Stimulated activated CD8-positive, alpha-beta memory T cell treated with anti-CD3 and anti-CD28 coated beads, Interleukin-4, amount 100 ng/mL, for 24 hours (primary cell): Measurements from ENCODE around the gene HGFAC.

Experiments used
- DNase-seq: peaks from one replicate; pipeline ENCODE4 v3.0.0-alpha.2; 2020; ENCODE audit warnings: low read depth

Gene HGFAC

DNA sequence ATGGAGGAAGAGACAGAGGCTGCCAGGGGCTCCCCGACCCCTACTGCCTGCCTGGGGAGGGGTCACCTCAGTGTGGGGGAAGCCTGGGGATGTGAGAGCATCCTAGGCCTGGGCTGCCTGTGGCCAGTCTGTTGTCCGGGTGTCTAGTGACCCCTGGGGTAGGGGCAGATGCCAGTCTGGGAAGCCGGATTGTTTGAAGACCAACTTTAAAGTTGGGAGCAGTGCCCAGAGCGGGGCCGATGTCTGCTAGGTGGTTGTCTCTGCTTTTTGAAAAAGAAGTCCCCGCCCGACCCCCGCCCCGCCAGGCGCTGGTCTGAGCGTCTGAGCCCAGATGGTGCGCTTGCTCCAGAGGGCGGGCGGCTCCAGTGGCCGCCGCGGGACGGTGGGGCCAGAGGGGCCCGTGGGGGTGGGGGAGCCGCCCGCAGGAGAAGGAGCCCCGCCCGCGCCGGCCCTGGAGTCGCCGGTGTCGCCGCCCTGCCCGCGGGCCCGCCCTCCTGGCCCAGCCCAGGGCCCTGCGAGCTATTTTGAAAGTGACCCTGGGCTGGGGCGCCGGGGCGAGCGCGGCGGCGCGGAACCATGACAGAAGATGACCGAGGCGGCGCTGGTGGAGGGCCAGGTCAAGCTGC is 21.1 kb downstream of the HGFAC start, which contains the start of gene DOK7:
TSS of gene DOK7 (plus strand) at position 517 of the 626 bp plus-strand sequence. CDS start at position 587, 70 bp downstream.
- no peak for DNase-seq

DNA sequence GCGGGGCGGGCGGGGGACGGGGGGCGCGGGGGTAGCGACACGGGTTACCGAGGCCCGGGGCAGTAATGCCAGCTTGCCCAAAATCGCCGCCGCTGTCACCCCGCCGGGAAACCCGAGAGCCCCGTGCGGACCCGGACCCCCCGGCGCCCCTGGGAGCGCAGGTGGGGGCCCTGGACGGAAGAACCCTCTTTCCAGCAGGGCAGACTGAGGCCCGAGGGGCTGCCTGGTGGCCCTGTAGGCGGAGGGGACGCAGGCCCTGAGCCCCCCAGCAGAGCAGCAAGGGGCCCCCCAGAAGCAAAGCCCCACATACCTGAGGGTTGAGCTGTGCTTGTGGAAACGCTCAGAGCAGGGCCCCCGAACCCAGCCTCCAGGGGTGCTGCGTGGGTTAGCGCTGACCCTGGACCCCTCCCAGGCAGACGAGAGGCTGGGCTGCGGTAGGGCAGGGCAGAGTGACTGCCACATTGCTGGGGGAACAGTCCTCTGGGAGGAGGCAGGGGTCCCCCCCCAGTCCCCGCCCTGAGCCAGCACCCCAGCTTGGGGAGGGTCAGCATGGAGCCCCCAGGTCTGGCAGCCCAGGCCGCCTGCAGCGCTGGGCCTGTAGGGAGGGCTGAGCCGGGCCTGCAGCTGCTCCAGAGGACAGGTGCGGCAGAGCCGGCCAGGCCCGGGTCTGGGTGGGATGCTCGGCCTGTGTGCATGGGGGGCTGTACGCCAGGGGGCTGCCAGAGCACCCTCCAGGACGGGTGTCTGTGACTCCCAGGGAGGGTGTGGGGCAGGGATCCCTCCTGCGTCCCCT is 22.0 kb downstream of the HGFAC start:
- no peak for DNase-seq

DNA sequence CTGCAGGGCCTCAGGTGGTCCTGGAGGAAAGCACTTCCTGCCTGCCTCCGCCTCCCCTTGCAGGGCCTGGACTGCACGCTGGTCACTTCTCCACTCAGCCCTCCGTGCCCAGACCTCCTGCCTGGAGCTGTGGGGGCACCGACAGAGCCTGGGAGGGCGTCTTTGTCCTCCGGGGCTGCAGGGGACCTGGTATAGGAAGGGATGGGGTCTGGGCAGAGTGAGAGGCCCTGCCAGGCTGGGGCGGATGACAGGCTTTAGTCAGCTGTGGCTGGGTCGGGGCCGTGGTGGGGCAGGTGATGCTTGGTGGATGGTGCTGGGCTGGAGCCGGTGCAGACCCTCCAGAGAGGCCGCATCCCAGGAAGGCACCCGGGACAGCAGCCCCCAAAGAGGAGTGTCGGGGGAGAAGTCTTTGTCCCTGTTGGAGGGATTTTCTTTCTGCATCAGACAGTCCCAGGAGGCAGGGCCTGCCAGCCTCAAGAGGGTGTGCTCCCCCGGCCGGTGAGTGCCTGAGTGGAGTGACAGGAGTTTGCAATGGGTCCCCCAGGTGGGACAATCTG is 22.7 kb downstream of the HGFAC start:
- DNase-seq, result no peak

DNA sequence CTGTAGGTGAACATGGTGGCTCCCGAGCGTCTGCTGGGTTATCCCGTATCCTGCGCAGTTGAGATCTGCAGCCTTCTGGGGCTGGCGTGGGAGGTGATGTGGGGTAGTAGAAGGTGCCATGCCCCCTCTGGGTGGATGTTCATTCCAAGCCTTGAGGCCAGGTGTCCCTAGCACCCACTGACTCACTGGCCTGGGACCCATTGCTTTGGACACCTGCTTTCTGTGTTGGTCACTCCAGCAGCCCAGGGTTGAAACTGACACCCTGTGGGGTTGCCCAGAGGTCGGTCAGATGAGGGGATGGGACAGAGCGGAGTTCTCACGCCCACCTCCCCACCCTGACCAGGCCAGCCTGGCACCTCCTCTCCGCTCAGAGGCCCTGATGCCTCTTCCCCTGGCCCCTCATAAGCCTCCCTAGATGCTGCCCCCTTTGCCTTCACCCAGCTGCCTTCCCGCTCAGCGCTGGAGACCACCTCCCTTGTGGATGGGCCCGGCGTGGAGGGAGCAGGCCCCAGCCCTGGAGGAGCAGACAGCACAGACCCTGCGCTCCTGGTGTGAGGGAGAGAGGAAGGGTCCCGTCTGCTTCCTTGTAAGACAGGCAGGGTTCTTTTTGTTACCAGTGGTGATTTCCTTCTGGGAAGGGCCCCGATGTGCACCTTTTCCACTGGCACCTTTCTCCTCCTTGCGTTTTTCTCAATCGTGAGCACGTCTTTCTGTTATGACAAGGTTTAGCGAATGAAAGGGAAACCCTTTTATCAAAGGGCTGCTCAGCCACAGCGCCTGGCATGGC is 23.3 kb downstream of the HGFAC start:
- DNase-seq, result no peak

DNA sequence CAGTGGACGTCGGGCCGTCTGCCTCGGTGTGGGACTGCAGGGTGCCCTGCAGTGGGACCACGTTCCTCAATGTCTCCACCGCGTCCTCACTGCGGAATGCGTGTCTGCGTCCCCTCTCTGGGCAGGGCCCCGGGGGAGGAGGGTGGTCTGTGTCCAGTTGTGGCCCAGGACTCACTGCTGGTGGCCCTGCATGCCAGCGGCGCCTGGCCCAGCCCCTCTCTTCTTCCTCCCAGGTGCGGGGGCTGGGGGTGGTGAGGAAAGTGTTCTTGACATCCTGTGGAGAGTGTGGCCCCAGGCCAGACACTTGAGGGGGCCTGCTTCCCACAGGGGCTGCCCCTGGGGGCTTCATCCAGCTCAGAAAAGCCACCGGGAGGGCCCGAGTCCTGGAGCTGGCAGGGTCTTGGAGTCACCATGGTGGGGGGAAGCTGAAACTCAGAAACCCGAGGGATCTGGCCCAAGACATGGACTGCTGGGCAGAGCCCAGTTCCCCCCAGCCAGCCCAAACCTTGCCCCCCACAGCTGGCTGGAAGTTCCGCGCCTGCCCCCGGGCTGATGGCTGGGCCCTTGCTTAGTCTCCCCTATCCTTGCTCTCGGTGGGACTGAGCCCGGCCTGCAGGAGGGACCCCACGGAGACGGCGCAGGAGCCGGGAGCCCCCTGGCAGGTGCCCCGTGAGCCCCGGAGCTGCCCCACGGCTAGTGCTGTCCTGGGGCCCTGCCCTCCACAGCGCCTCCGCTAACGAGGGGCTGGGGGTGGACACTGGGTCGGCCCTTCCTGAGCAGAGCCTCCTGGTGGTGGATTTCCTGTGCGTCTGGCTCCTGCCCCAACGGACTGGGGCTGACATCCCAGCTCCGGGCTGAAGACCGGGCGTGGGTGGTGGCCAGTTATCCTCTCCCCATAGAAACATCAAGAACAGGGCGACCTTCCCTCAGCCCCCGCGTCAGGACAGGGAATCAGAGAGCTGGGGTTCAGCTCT is 24.2 kb downstream of the HGFAC start:
- DNase-seq, result no peak

GRCh38 chr4:3466691-3467600 is 25.2 kb downstream of the HGFAC start:
- DNase-seq, result no peak

GRCh38 chr4:3467601-3468031 is 25.8 kb downstream of the HGFAC start:
- DNase-seq, result no peak

DNA sequence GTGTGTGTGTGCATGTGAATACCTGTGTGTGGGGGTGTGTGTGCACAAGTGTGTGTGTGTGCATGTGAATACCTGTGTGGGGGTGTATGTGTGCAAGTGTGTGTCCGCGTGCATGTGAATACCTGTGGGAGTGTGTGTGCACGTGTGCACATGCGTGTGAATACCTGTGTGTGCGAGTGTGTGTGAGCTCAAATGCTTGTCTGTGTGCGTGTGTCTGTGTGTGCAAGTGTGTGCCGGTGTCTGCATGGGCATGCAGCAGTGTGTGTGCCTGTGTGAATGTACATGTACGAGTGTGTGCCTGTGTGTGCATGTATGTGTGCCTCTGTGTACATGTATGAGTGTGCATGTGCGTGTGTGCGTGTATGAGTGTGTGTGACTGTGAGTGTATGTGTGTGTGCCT is 26.4 kb downstream of the HGFAC start:
- DNase-seq, result no peak

- no peak for DNase-seq
These were observed 27.0 kb downstream of the HGFAC start for GRCh38 chr4:3468804-3469203.

- no peak for DNase-seq
These were observed 27.8 kb downstream of the HGFAC start for GRCh38 chr4:3469386-3470243.

- DNase-seq, result no peak
These were observed 28.7 kb downstream of the HGFAC start for GRCh38 chr4:3470244-3471097.

- no peak for DNase-seq
These were observed 29.5 kb downstream of the HGFAC start for GRCh38 chr4:3471098-3471760.

- no peak for DNase-seq
These were observed 30.1 kb downstream of the HGFAC start for GRCh38 chr4:3471886-3472285.

- DNase-seq, result no peak
These were observed 30.8 kb downstream of the HGFAC start for GRCh38 chr4:3472411-3473141.

GRCh38 chr4:3473181-3473950 is 31.6 kb downstream of the HGFAC start:
- no peak for DNase-seq
